ENCODE results near the gene HECW1.
A peak's percentile ranks its signal among the peaks of the same experiment; 100 is the strongest.

The HECW1 gene

GRCh38 chr7:43290978-43291377, 178.5 kb downstream of the HECW1 start:
- no peak for DNase-seq (ENCODE audit: low read depth)
- TF ChIP-seq CTCF (conservative IDR thresholded peaks at IDR 0.05; ENCODE audit: low read depth, low read length): no peak
- no peak overlapping the region for H3K4me3 ChIP-seq (ENCODE audit: low read length)

DNA sequence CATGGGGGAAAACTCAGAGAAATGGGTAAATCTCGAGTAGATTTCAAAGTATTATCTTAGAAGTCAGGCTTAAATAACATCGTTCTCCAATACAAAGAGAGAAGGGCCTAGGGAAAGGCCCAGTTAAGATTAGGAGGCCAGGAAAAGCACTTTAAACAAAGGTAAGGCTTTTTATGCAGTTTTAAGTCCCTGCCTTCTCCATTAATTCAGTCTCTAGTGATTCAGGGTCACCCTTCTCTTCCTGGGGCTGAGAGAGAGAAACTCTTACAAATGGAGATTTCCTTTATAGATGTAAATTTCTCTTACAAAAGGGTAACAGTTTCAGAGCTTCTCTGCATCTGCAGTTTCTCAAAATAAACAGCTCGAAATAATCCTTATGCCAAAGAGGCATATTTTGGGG, 179.3 kb downstream of the HECW1 start:
- DNase-seq (ENCODE audit: low read depth): no peak
- no peak for TF ChIP-seq CTCF (conservative IDR thresholded peaks at IDR 0.05; ENCODE audit: low read depth, low read length)
- no peak overlapping the region for H3K4me3 ChIP-seq (ENCODE audit: low read length)

- H3K4me3 ChIP-seq (ENCODE audit: low read length): no peak overlapping the region
- TF ChIP-seq CTCF (conservative IDR thresholded peaks at IDR 0.05; ENCODE audit: low read depth, low read length): no peak
- no peak for DNase-seq (ENCODE audit: low read depth)
These were observed 179.9 kb downstream of the HECW1 start for GRCh38 chr7:43292384-43292783.

GRCh38 chr7:43294080-43294630, 181.7 kb downstream of the HECW1 start:
- peak; percentile 34 for DNase-seq (ENCODE audit: low read depth)
- no peak for TF ChIP-seq CTCF (conservative IDR thresholded peaks at IDR 0.05; ENCODE audit: low read depth, low read length)
- H3K4me3 ChIP-seq (ENCODE audit: low read length): no peak overlapping the region

- DNase-seq (ENCODE audit: low read depth): no peak
- TF ChIP-seq CTCF (conservative IDR thresholded peaks at IDR 0.05; ENCODE audit: low read depth, low read length): no peak
- H3K4me3 ChIP-seq (ENCODE audit: low read length): no peak overlapping the region
These were observed 183.0 kb downstream of the HECW1 start for GRCh38 chr7:43295429-43295828.

DNA sequence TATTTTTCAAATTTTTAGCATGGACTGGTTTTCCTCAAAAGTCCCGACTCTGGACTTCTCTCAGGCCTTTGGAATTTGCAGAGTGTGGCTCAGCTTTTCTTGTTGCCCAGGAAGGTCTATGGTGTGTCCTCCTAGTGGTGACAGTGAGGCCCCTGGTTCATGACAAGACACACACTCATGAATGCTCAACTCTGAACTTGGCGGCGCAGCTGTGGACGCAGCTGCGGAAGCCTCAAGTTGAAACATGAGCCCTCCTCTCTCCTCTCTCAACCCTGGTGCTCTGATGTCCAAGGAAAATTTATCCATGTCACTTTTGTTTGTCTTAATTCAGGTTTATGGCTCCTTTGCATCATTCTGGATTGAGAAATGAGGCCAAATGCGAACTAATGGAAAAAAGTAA, 183.9 kb downstream of the HECW1 start:
- DNase-seq (ENCODE audit: low read depth): no peak
- H3K4me3 ChIP-seq (ENCODE audit: low read length): no peak overlapping the region
- TF ChIP-seq CTCF (conservative IDR thresholded peaks at IDR 0.05; ENCODE audit: low read depth, low read length): no peak

DNA sequence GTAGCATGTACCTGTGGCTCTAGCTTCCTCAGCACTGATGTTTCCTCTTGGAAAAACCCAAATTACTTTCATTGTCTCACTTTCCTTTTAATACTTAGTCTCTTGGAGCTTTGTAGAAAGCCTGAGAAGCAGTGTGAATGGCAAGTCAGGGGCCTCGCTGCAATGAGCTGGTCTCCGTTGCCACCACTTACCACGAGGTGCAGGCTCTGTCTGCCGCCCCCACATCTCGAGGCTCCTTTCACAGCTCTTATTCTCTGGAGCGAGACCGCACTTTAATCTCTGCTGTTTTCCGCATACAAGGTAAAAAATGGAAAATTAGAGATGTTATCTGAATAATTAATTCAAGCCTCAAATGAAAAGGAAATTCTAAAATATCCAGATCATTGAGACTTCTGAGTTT, 186.2 kb downstream of the HECW1 start:
- no peak overlapping the region for H3K4me3 ChIP-seq (ENCODE audit: low read length)
- no peak for TF ChIP-seq CTCF (conservative IDR thresholded peaks at IDR 0.05; ENCODE audit: low read depth, low read length)
- no peak for DNase-seq (ENCODE audit: low read depth)

Data from retinal pigment epithelial cell (primary cell).